Subcutaneous abdominal adipose tissue (tissue), 5 donors: ENCODE results near the gene NARF.
"Not testable (repeated sequence)": the region's sequence is repeated elsewhere in the genome, so short reads cannot be mapped to it uniquely, and the experiment has no call there.

Source experiments
- H3K27ac ChIP-seq: one replicate; pipeline ENCODE4 v1.7.0; 2013; ENCODE audit warnings: low read depth, mild to moderate bottlenecking, inconsistent platforms, low read length, moderate library complexity
- H3K27me3 ChIP-seq, 5 donors: one replicate each; pipeline ENCODE4 v1.7.0; 2013; ENCODE audit warnings: low read length in 5 of 5, inconsistent platforms in 1 of 5; ENCODE audit not compliant: control insufficient read depth in 5 of 5, insufficient read depth in 4 of 5
- H3K36me3 ChIP-seq, 5 donors: one replicate each; pipeline ENCODE4 v1.7.0; 2013; ENCODE audit warnings: low read length in 5 of 5; ENCODE audit not compliant: control insufficient read depth in 5 of 5, insufficient read depth in 5 of 5
- H3K4me1 ChIP-seq, 5 donors: one replicate each; pipeline ENCODE4 v1.7.0; 2013; ENCODE audit warnings: low read length in 5 of 5, mild to moderate bottlenecking in 3 of 5, moderate library complexity in 1 of 5; ENCODE audit not compliant: control insufficient read depth in 5 of 5, insufficient read depth in 5 of 5
- H3K4me3 ChIP-seq, 5 donors: one replicate each; pipeline ENCODE4 v1.7.0; 2013; ENCODE audit warnings: low read length in 5 of 5, low read depth in 1 of 5
- H3K9ac ChIP-seq, 5 donors: one replicate each; pipeline ENCODE4 v1.7.0; 2013; ENCODE audit warnings: low read length in 5 of 5, mild to moderate bottlenecking in 4 of 5, moderate library complexity in 3 of 5
- H3K9me3 ChIP-seq, 5 donors: one replicate each; pipeline ENCODE4 v1.7.0; 2013; ENCODE audit warnings: low read length in 5 of 5; ENCODE audit not compliant: control insufficient read depth in 5 of 5
- donor health status: healthy.
- donor health status: healthy.
- donor health status: healthy.
- donor health status: healthy.
- donor health status: healthy.

Gene NARF

GRCh38 chr17:82527898-82528297 lies 69.4 kb downstream of the NARF start:
- H3K4me3 ChIP-seq = no peak overlapping the region
- no peaks in the 10 kb centered on the region for H3K9me3 ChIP-seq
- no peaks in the 10 kb centered on the region for H3K36me3 ChIP-seq
- H3K27ac ChIP-seq = no peak overlapping the region
- no peaks in the 10 kb centered on the region for H3K27me3 ChIP-seq
- no peak overlapping the region for H3K9ac ChIP-seq
- peaks cover 0 to 49% (median 46%) of the 10 kb centered on the region in 5 donors for H3K4me1 ChIP-seq

GRCh38 chr17:82528484-82529265 lies 70.1 kb downstream of the NARF start:
- Histone ChIP-seq H3K4me3 (no peak overlapping the region), H3K36me3 (no peaks in the 10 kb centered on the region), H3K9me3 (no peaks in the 10 kb centered on the region), H3K4me1 (peaks cover 0 to 49% (median 45%) of the 10 kb centered on the region in 5 donors), H3K9ac (peak overlapping the region in 2 of 5 donors; percentile 2 to 29), H3K27me3 (no peaks in the 10 kb centered on the region), H3K27ac (peak overlapping the region; percentile 28)

GRCh38 chr17:82529914-82530300 lies 71.4 kb downstream of the NARF start:
- Histone ChIP-seq H3K4me1 (peaks cover 3 to 54% (median 42%) of the 10 kb centered on the region in 5 donors), H3K9ac (no peak overlapping the region), H3K4me3 (no peak overlapping the region), H3K9me3 (no peaks in the 10 kb centered on the region), H3K27me3 (no peaks in the 10 kb centered on the region), H3K36me3 (no peaks in the 10 kb centered on the region), H3K27ac (no peak overlapping the region)

GRCh38 chr17:82531431-82531881 lies 72.9 kb downstream of the NARF start:
- H3K36me3 ChIP-seq = no peaks in the 10 kb centered on the region
- no peaks in the 10 kb centered on the region for H3K27me3 ChIP-seq
- no peaks in the 10 kb centered on the region for H3K9me3 ChIP-seq
- peak overlapping the region in 1 of 5 donors; percentile 40 for H3K9ac ChIP-seq
- H3K4me3 ChIP-seq = no peak overlapping the region
- peaks cover 6 to 55% (median 43%) of the 10 kb centered on the region in 5 donors for H3K4me1 ChIP-seq
- no peak overlapping the region for H3K27ac ChIP-seq

- H3K27ac ChIP-seq = no peak overlapping the region
- H3K27me3 ChIP-seq = no peaks in the 10 kb centered on the region
- H3K4me1 ChIP-seq = peaks cover 11 to 63% (median 54%) of the 10 kb centered on the region in 5 donors
- H3K4me3 ChIP-seq = no peak overlapping the region
- no peak overlapping the region for H3K9ac ChIP-seq
- no peaks in the 10 kb centered on the region for H3K9me3 ChIP-seq
- H3K36me3 ChIP-seq = no peaks in the 10 kb centered on the region
Observed at GRCh38 chr17:82534401-82534812, 75.9 kb downstream of the NARF start.

GRCh38 chr17:82536512-82537201 lies 78.1 kb downstream of the NARF start:
- Histone ChIP-seq H3K27me3 (no peaks in the 10 kb centered on the region), H3K4me3 (peak overlapping the region; percentile 5 to 39 (median 28)), H3K27ac (peak overlapping the region; percentile 84), H3K9ac (peak overlapping the region; percentile 9 to 70 (median 64)), H3K36me3 (no peaks in the 10 kb centered on the region), H3K4me1 (peaks cover 11 to 60% (median 46%) of the 10 kb centered on the region in 5 donors), H3K9me3 (no peaks in the 10 kb centered on the region)

- peak overlapping the region; percentile 84 for H3K27ac ChIP-seq
- H3K27me3 ChIP-seq, H3K36me3 ChIP-seq, H3K9me3 ChIP-seq: not testable (repeated sequence)
- peaks cover 11 to 58% (median 45%) of the 10 kb centered on the region in 5 donors for H3K4me1 ChIP-seq
- peak overlapping the region in 1 of 5 donors; percentile 5 for H3K4me3 ChIP-seq
- H3K9ac ChIP-seq = peak overlapping the region in 3 of 5 donors; percentile 38 to 64 (median 64)
Observed at GRCh38 chr17:82537228-82537627, 78.7 kb downstream of the NARF start.

GRCh38 chr17:82539076-82539475 lies 80.5 kb downstream of the NARF start:
- peak overlapping the region in 1 of 5 donors; percentile 4 for H3K9ac ChIP-seq
- peaks cover 11 to 61% (median 47%) of the 10 kb centered on the region in 5 donors for H3K4me1 ChIP-seq

More at GRCh38 chr17:82539076-82539475, 80.5 kb downstream of the NARF start:
- H3K4me3 ChIP-seq, H3K27me3 ChIP-seq, H3K36me3 ChIP-seq, H3K9me3 ChIP-seq, H3K27ac ChIP-seq: not testable (repeated sequence)
